Suprapubic skin (tissue), 4 donors: Measurements from ENCODE around the gene CPXM2. TPM values are rescaled to one million over a fixed set of nuclear protein-coding genes. Genes with fewer than 3 reads are reported as not detected.

Experiments
- DNase-seq, 2 donors: peaks; one replicate each; pipeline ENCODE4 v3.0.0-alpha.2; 2019; ENCODE audit warnings: low spot score in 2 of 2
- H3K27ac ChIP-seq: fragments of 200-600 bp; sonication (generic); one replicate; pipeline ENCODE4 v1.5.1; 2019
- H3K27me3 ChIP-seq: fragments of 200-600 bp; sonication (generic); one replicate; pipeline ENCODE4 v1.5.1; 2019
- H3K36me3 ChIP-seq: fragments of 200-600 bp; sonication (generic); one replicate; pipeline ENCODE4 v1.5.1; 2019
- H3K4me1 ChIP-seq: fragments of 200-600 bp; sonication (generic); one replicate; pipeline ENCODE4 v1.5.1; 2019
- H3K4me3 ChIP-seq: fragments of 200-600 bp; sonication (generic); one replicate; pipeline ENCODE4 v1.5.1; 2019; ENCODE audit warnings: mild to moderate bottlenecking
- H3K9me3 ChIP-seq: fragments of 200-600 bp; sonication (generic); one replicate; pipeline ENCODE4 v1.5.1; 2019
- EP300 ChIP-seq: sonication (generic); formaldehyde crosslinking; IDR thresholded peaks from one replicate; pipeline ENCODE4 v1.6.1; 2017; ENCODE audit warnings: antibody characterized with exemption
- POLR2A ChIP-seq, 2 donors: fragments of 450-650 bp; IDR thresholded peaks; one replicate each; pipeline ENCODE4 v1.6.1; 2017; ENCODE audit warnings: antibody characterized with exemption in 2 of 2, mild to moderate bottlenecking in 2 of 2, moderate library complexity in 2 of 2
- POLR2AphosphoS5 ChIP-seq, 3 donors: sonication (generic); formaldehyde crosslinking; IDR thresholded peaks; one replicate each; pipeline ENCODE4 v1.6.1; 2017; ENCODE audit warnings: antibody characterized with exemption in 3 of 3
- WGBS: methylation state at CpG from one replicate; pipeline ENCODE4 v1.1.5; 2018; 5-methylcytosine and 5-hydroxymethylcytosine counted together
- total RNA-seq, 4 donors: library from RNA; depleted of rRNA; stranded (reverse); fragments of >200 nt; gene quantifications; one replicate each; pipeline ENCODE4 v1.1.0, GENCODE V29; 2016
- TF ChIP-seq, protein P1 (sequence below), 2 donors: fragments of 200-600 bp in 1 of 2; fragments of 450-650 bp in 1 of 2; sonication (generic) in 1 of 2; IDR thresholded peaks; one replicate each; pipeline ENCODE4 v1.5.1; 2016 to 2019; ENCODE audit warnings: antibody characterized with exemption in 2 of 2, mild to moderate bottlenecking in 1 of 2, moderate library complexity in 1 of 2

Gene CPXM2
- total RNA-seq, 4 donors from 2014 or later: 2.9 to 6.1 (median 3.7) TPM

DNA sequence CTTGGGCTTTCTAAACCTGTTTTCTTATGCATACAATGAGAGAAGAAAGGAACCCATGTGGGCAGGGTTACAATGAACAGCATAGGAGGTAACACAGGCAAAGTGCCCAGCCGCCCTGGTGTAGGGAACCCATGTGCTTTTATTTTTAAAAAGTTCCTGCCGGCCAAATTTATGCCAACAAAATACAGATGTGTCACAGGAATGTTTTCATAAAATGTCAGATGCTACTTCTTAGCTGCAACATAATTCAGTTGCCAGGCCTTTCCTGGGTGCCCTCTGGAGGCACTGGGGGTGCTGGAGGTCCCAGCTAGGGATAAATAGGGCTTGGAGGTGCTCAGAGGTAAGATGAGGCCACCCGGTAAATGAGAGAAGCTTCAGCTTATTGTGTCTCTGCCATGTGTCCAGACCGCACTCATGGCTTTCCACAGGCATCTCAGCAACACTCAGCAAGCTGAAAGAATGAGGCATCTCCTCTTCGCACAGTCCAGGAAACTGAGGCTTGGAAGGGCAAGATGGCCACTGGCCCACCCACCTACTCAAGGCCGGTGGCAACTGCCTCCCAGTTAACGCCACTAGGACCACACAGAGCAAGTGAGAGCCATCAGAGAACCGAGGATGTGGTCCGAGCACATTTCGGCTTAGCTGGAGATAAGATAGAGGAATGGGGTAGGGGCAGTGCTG lies 58.3 kb downstream of the CPXM2 start:
- WGBS: 85% methylated on average over 10 of the region's 10 CpGs
- TF ChIP-seq, protein P1, sequence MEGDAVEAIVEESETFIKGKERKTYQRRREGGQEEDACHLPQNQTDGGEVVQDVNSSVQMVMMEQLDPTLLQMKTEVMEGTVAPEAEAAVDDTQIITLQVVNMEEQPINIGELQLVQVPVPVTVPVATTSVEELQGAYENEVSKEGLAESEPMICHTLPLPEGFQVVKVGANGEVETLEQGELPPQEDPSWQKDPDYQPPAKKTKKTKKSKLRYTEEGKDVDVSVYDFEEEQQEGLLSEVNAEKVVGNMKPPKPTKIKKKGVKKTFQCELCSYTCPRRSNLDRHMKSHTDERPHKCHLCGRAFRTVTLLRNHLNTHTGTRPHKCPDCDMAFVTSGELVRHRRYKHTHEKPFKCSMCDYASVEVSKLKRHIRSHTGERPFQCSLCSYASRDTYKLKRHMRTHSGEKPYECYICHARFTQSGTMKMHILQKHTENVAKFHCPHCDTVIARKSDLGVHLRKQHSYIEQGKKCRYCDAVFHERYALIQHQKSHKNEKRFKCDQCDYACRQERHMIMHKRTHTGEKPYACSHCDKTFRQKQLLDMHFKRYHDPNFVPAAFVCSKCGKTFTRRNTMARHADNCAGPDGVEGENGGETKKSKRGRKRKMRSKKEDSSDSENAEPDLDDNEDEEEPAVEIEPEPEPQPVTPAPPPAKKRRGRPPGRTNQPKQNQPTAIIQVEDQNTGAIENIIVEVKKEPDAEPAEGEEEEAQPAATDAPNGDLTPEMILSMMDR (IDR thresholded peaks at IDR 0.05): no peak
- TF ChIP-seq EP300 (no peak), POLR2AphosphoS5 (IDR thresholded peaks at IDR 0.05) (no peak), POLR2A (IDR thresholded peaks at IDR 0.05) (no peak)
- DNase-seq: no peak
- Histone ChIP-seq H3K9me3 (no peaks in the 10 kb centered on the region), H3K4me3 (no peak overlapping the region), H3K4me1 (no peaks in the 10 kb centered on the region), H3K27ac (no peak overlapping the region), H3K36me3 (no peaks in the 10 kb centered on the region), H3K27me3 (peaks cover 4% of the 10 kb centered on the region)

DNA sequence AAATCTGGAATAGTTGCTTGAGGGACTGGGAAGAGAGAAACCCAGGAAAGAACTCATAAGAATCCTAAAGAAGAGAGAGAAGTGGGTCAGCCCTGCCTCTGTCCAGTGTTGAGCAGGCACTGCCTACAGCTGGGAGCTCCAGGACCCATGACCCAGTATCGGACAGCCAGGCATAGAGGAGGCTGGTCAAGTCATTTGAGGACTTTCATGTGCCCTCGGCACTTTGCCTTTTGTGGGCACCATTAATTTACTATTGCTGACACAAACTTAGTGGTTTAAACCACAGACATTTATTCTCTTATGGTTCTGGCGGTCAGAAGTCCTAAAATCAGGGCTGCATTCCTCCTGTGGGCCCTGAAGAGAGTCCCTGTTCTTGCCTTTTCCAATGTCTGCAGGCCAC lies 60.3 kb downstream of the CPXM2 start:
- no peaks in the 10 kb centered on the region for H3K36me3 ChIP-seq
- DNase-seq: no peak
- 73% methylated on average over 3 of the region's 3 CpGs for WGBS
- no peak overlapping the region for H3K4me3 ChIP-seq
- H3K27me3 ChIP-seq: peaks cover 4% of the 10 kb centered on the region
- no peaks in the 10 kb centered on the region for H3K4me1 ChIP-seq
- TF ChIP-seq EP300 (no peak), POLR2A (IDR thresholded peaks at IDR 0.05) (no peak), POLR2AphosphoS5 (IDR thresholded peaks at IDR 0.05) (no peak)
- TF ChIP-seq, protein P1 (IDR thresholded peaks at IDR 0.05): no peak
- no peaks in the 10 kb centered on the region for H3K9me3 ChIP-seq
- no peak overlapping the region for H3K27ac ChIP-seq

DNA sequence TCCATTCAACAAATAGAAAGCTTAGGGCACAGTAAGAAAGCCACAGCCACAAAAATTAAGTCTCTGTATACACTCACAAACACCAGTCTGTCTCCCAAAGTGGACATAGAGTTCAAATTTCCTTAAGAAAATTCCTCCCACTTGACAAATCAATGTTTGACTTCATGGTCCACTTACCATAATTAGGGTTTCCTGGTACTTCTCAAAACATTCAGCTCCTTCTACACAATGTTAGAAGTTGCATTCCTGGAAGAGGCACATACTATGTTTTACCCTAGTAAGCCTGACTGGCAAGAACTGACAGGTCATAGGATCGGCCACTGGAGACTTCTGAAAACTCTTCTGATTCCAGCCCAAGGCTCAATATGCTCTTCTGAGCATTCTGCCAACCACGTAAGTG lies 70.5 kb downstream of the CPXM2 start:
- Histone ChIP-seq H3K27me3 (no peaks in the 10 kb centered on the region), H3K36me3 (no peaks in the 10 kb centered on the region), H3K4me3 (no peak overlapping the region), H3K4me1 (no peaks in the 10 kb centered on the region), H3K27ac (no peak overlapping the region), H3K9me3 (no peaks in the 10 kb centered on the region)
- 83% methylated on average over 2 of the region's 2 CpGs for WGBS
- no peak for TF ChIP-seq POLR2AphosphoS5 (IDR thresholded peaks at IDR 0.05)
- TF ChIP-seq EP300: no peak
- TF ChIP-seq, protein P1 (IDR thresholded peaks at IDR 0.05): no peak
- no peak for TF ChIP-seq POLR2A (IDR thresholded peaks at IDR 0.05)
- DNase-seq: no peak

DNA sequence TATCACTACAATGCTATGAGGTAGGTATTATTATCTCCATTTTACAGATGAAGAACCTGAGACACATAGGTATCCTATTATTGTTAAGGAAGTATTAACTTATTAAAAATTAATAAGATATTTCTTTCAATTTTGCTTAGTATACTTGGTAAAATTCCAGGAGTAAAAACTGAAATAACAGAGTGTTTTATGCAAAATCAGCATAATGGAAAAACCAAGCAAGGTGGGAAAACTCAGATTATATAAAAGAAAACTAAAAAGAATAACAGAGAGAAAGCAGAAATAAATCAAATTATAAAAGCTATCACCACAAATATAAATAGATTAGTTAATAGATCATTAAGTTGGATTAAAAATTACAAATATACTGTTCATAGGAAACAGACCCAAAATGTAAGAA lies 82.0 kb downstream of the CPXM2 start:
- H3K27ac ChIP-seq: no peak overlapping the region
- H3K9me3 ChIP-seq: no peaks in the 10 kb centered on the region
- H3K27me3 ChIP-seq: no peaks in the 10 kb centered on the region
- H3K4me1 ChIP-seq: no peaks in the 10 kb centered on the region
- H3K36me3 ChIP-seq: no peaks in the 10 kb centered on the region
- DNase-seq: no peak
- TF ChIP-seq, protein P1 (IDR thresholded peaks at IDR 0.05): no peak
- TF ChIP-seq POLR2A (IDR thresholded peaks at IDR 0.05): no peak
- TF ChIP-seq POLR2AphosphoS5 (IDR thresholded peaks at IDR 0.05): no peak
- TF ChIP-seq EP300: no peak
- H3K4me3 ChIP-seq: no peak overlapping the region

DNA sequence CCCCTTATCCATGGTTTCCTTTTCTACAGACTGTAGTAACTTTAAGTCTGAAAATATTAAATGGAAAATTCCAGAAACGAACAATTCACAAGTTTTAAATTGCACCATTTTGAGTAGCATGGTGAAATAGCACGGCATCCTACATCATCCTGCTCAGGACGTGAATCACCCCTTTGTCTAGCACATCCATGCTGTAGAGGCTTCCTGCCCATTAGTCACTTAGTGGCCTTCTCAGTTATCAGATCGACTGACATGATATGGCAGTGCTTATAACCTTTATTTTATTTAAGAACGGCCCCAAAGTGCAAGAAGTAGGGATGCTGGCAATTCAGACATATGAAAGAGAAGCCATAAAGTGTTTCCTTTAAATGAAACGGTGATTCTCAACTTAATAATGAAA lies 82.7 kb downstream of the CPXM2 start:
- no peak overlapping the region for H3K27ac ChIP-seq
- H3K4me1 ChIP-seq: no peaks in the 10 kb centered on the region
- H3K27me3 ChIP-seq: no peaks in the 10 kb centered on the region
- H3K36me3 ChIP-seq: no peaks in the 10 kb centered on the region
- H3K9me3 ChIP-seq: no peaks in the 10 kb centered on the region
- WGBS: 73% methylated on average over 6 of the region's 6 CpGs
- DNase-seq: no peak
- TF ChIP-seq, protein P1 (IDR thresholded peaks at IDR 0.05): no peak
- no peak for TF ChIP-seq POLR2AphosphoS5 (IDR thresholded peaks at IDR 0.05)
- TF ChIP-seq POLR2A (IDR thresholded peaks at IDR 0.05): no peak
- no peak for TF ChIP-seq EP300
- no peak overlapping the region for H3K4me3 ChIP-seq
